HG03045 (cell line): Measurements from ENCODE around the gene THOP1.

Experiments used
- ATAC-seq: cut with Tn5 transposase; IDR thresholded peaks from one replicate; pipeline ENCODE4 v1.9.1; 2021; ENCODE audit warnings: mild to moderate bottlenecking, moderate library complexity; ENCODE audit not compliant: unreplicated experiment

The THOP1 gene

DNA sequence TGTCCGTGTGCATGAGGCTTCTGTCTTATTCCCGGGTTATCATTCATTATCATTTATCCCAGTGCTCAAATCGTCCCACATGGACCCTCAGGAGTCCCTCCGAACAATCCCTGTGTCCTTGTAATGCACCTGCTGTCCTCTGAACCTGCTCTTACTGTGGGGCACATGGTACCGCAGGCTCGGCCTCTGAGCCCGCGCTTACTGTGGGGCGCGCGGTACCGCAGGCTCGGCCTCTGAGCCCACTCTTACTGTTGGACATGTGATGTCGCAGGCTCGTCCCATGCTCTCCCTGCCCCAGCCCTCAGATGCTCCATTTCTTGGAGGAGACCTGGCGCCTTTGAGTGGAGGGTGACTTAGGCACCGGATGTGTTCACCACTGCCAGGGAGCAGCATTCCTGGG, 17.5 kb downstream of the THOP1 start:
- no peak for ATAC-seq

- no peak for ATAC-seq
Measured at GRCh38 chr19:2803486-2804155, 18.3 kb downstream of the THOP1 start.

GRCh38 chr19:2804156-2805004, 19.1 kb downstream of the THOP1 start:
- no peak for ATAC-seq

DNA sequence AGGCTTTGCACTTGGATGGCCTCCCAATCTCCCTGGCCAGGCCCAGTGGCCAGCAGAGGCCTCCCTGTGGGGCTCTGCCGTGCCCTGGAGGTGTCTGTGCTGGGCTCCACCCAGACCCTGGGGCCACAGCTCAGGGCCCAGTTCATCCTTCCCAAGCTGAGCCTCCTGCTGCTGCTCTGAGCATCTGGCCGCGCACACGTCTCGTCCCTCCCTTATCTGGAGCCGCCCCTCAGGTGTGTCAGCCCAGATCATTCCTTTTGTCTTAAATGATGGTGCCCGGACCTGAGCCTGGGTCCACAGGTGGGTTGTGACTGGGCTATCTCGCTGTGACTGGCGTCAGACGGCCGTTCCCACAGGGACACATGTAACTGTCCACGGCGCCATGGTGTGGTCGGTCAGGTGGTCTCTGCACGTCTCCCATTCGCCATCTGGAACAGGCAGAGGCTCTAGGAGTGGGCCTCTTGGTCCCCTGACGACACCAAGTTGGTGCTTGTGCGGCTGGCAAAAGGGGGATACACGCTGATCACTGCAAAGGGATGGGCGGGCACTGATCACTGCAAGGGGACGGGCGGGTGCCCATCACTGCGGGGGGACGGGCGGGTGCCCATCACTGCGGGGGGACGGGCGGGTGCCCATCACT, 20.1 kb downstream of the THOP1 start:
- no peak for ATAC-seq

- ATAC-seq, result no peak
Measured at GRCh38 chr19:2805991-2806649, 20.8 kb downstream of the THOP1 start.

DNA sequence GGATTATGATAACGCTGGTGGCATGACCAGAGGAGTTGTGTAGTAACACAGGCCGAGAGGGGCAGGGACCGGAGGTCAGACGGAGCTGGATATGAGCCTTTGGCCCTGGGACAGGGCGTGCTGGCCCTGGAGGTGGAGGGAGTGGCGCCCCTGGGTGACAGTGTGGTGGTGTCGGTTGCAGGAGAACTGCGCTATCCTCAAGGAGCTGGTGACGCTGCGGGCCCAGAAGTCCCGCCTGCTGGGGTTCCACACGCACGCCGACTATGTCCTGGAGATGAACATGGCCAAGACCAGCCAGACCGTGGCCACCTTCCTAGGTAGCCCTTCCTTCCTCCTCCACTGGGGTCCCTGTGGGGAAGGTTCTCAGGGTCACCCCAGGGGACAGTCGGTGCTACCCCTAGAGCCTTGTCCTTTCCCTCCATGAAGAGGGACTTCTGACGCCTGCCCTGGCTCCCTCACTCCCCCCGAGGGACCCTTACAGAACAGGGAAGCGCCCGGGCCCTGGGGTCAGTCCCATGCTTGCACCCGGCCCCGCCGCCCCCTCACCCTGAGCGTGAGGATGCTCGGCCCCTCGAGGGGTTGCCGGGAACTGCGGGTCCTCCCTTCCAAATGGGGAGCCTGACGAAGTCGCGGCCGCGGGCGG, 21.6 kb downstream of the THOP1 start:
- no peak for ATAC-seq

GRCh38 chr19:2807379-2808128, 22.3 kb downstream of the THOP1 start:
- ATAC-seq, result no peak

- ATAC-seq, result no peak
Measured at GRCh38 chr19:2808129-2808941, 23.0 kb downstream of the THOP1 start.

GRCh38 chr19:2809387-2810140, 24.3 kb downstream of the THOP1 start:
- ATAC-seq, result no peak

DNA sequence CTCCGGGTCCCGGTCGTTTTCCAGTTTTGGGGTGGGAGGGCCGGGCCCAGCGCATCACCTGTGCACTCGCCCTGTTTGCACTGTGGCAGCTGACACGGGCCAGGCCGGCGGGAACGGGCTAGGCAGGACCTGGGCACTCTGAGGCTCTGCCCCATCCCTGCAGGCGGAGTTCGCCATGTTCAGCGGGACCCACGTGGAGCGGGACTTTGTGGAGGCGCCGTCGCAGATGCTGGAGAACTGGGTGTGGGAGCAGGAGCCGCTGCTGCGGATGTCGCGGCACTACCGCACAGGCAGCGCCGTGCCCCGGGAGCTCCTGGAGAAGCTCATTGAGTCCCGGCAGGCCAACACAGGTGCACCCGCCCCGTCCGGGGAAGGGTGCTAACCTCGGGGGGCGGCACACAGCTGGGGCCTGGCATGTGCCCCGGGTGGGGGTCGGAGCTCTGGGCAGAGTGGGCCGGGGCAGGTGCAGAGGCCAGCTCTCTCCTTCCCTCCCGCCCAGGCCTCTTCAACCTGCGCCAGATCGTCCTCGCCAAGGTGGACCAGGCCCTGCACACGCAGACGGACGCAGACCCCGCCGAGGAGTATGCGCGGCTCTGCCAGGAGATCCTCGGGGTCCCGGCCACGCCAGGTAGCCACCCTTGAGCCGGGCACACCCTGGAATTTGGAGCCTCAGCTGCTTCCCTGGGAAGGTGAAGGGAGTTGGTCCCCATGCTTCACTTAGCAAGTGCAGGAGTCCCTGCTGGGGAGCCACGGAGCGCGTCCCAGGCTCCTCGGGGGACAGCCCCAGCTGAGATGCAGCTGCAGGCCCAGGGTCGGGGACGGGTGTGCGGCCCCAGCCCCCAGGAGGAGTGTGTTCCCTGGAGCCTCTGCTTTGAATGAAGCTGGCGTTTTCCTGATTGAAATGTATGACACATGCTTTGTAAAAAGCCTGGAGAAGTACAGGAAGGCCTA, 25.1 kb downstream of the THOP1 start:
- no peak for ATAC-seq

GRCh38 chr19:2811221-2811722, 26.0 kb downstream of the THOP1 start:
- no peak for ATAC-seq

- ATAC-seq, result no peak
Measured at GRCh38 chr19:2811735-2812413, 26.6 kb downstream of the THOP1 start.

DNA sequence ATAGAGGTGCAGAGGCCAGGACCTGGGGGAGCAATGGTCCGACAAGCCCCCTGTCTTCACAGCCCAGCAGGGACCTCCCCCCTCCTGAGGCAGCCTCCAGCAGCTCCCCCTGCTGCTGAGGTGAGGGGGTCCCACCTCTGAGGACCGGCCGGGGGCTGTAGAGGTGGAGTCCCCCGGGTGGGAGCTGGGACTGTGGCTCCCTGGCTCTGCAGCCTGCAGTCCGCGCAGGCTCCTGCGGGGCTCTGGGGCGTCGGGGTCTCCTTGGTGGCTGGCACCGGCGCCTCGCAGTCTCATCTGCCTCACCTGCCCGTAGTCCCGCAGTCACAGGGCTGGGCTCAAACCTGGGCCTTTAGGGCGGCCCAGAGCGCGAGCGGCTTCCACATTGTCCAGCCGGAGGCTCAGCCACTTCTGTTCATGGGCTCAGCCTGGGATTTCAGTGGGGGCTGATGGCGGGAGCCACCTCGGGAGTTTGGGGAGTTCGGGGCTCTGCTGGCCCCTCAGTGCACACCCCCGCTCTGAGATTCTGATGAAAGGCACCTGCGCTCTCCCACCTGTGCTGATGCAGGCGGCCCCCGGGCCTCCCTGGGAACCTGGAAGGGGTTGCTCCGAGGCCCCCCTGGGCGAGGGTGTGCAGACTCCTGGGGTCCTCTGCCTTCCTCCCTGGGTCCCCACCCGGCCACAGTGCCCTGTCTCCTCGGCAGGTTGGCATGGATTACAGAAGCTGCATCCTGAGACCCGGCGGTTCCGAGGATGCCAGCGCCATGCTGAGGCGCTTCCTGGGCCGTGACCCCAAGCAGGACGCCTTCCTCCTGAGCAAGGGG, 27.3 kb downstream of the THOP1 start:
- no peak for ATAC-seq

- no peak for ATAC-seq
Measured at GRCh38 chr19:2813235-2814160, 28.2 kb downstream of the THOP1 start.

GRCh38 chr19:2814426-2814825, 29.1 kb downstream of the THOP1 start:
- ATAC-seq, result no peak
